Hematopoietic multipotent progenitor cell treated with erythropoietin and hydrocortisone succinate and interleukin-3 and kit ligand, for 6 days (in vitro differentiated cells): ENCODE results near the gene ARFGAP3.
"Not testable (repeated sequence)": the region's sequence is repeated elsewhere in the genome, so short reads cannot be mapped to it uniquely, and the experiment has no call there.

Experiments used
- DNase-seq: peaks from one replicate; pipeline ENCODE4 v3.0.0-alpha.2; 2015

ARFGAP3 gene

GRCh38 chr22:42764895-42765363 lies 92.1 kb downstream of the ARFGAP3 start:
- peak; percentile 56 for DNase-seq

GRCh38 chr22:42763965-42764480 lies 93.0 kb downstream of the ARFGAP3 start:
- no peak for DNase-seq

GRCh38 chr22:42760806-42761565 lies 96.1 kb downstream of the ARFGAP3 start:
- no peak for DNase-seq

- DNase-seq = no peak
Measured at GRCh38 chr22:42758931-42759629, 98.0 kb downstream of the ARFGAP3 start.

GRCh38 chr22:42755553-42755952 lies 101.5 kb downstream of the ARFGAP3 start:
- DNase-seq = peak; percentile 69

GRCh38 chr22:42755121-42755520 lies 102.0 kb downstream of the ARFGAP3 start:
- not testable (repeated sequence) for DNase-seq

GRCh38 chr22:42754658-42755057 lies 102.4 kb downstream of the ARFGAP3 start:
- peak; percentile 98 for DNase-seq

GRCh38 chr22:42752912-42753311 lies 104.2 kb downstream of the ARFGAP3 start:
- DNase-seq = no peak

- no peak for DNase-seq
Measured at GRCh38 chr22:42752230-42752746, 104.8 kb downstream of the ARFGAP3 start.

- not testable (repeated sequence) for DNase-seq
Measured at GRCh38 chr22:42750421-42750820, 106.7 kb downstream of the ARFGAP3 start.

GRCh38 chr22:42747701-42748513 lies 109.2 kb downstream of the ARFGAP3 start:
- DNase-seq = no peak
